ENCODE data around the gene PPP3R2. TPM values are rescaled to one million over a fixed set of nuclear protein-coding genes. Genes with fewer than 3 reads are reported as not detected.
"Not testable (repeated sequence)": the region's sequence is repeated elsewhere in the genome, so short reads cannot be mapped to it uniquely, and the experiment has no call there.

Gene PPP3R2
- total RNA-seq, 4 donors from 2014 or later = not detected

- Histone ChIP-seq H3K27ac (no peak overlapping the region), H3K27me3 (no peaks in the 10 kb centered on the region), H3K36me3 (no peaks in the 10 kb centered on the region), H3K9me3 (no peaks in the 10 kb centered on the region), H3K4me3 (no peak overlapping the region), H3K4me1 (no peaks in the 10 kb centered on the region)
- TF ChIP-seq POLR2A (IDR thresholded peaks at IDR 0.05) (no peak), POLR2AphosphoS5 (IDR thresholded peaks at IDR 0.05) (no peak), CTCF (IDR thresholded peaks at IDR 0.05) (no peak)
- no peak for DNase-seq (ENCODE audit: low spot score in 2 of 2)
Measured at GRCh38 chr9:101592788-101593187, 2.0 kb downstream of the PPP3R2 start.

GRCh38 chr9:101591787-101592446, 2.9 kb downstream of the PPP3R2 start:
- no peaks in the 10 kb centered on the region for H3K27me3 ChIP-seq
- no peaks in the 10 kb centered on the region for H3K9me3 ChIP-seq
- H3K4me1 ChIP-seq = no peaks in the 10 kb centered on the region
- TF ChIP-seq EP300 (IDR thresholded peaks at IDR 0.05) = no peak
- no peak for TF ChIP-seq CTCF (IDR thresholded peaks at IDR 0.05)
- TF ChIP-seq POLR2A (IDR thresholded peaks at IDR 0.05) = no peak
- TF ChIP-seq POLR2AphosphoS5 (IDR thresholded peaks at IDR 0.05) = no peak
- H3K27ac ChIP-seq = no peak overlapping the region
- H3K4me3 ChIP-seq = no peak overlapping the region
- no peak for DNase-seq (ENCODE audit: low spot score in 2 of 2)
- H3K36me3 ChIP-seq = no peaks in the 10 kb centered on the region

GRCh38 chr9:101590901-101591300, 3.9 kb downstream of the PPP3R2 start:
- Histone ChIP-seq H3K9me3 (no peaks in the 10 kb centered on the region), H3K4me1 (no peaks in the 10 kb centered on the region), H3K4me3 (no peak overlapping the region), H3K36me3 (no peaks in the 10 kb centered on the region), H3K27ac (no peak overlapping the region), H3K27me3 (no peaks in the 10 kb centered on the region)
- no peak for DNase-seq (ENCODE audit: low spot score in 2 of 2)
- TF ChIP-seq POLR2A (IDR thresholded peaks at IDR 0.05) (no peak), CTCF (IDR thresholded peaks at IDR 0.05) (no peak), POLR2AphosphoS5 (IDR thresholded peaks at IDR 0.05) (no peak), EP300 (IDR thresholded peaks at IDR 0.05) (no peak)
- 92% methylated on average over 3 of the region's 3 CpGs for WGBS

GRCh38 chr9:101590074-101590473, 4.7 kb downstream of the PPP3R2 start:
- not testable (repeated sequence) for H3K36me3 ChIP-seq; H3K27me3 ChIP-seq; DNase-seq (ENCODE audit: low spot score in 2 of 2); H3K9me3 ChIP-seq; H3K4me1 ChIP-seq; H3K4me3 ChIP-seq; H3K27ac ChIP-seq
- WGBS = 82% methylated on average over 6 of the region's 6 CpGs

- no peaks in the 10 kb centered on the region for H3K9me3 ChIP-seq
- no peak for TF ChIP-seq POLR2AphosphoS5 (IDR thresholded peaks at IDR 0.05)
- H3K36me3 ChIP-seq = no peaks in the 10 kb centered on the region
- no peaks in the 10 kb centered on the region for H3K27me3 ChIP-seq
- H3K4me3 ChIP-seq = no peak overlapping the region
- no peak for DNase-seq (ENCODE audit: low spot score in 2 of 2)
- no peaks in the 10 kb centered on the region for H3K4me1 ChIP-seq
- H3K27ac ChIP-seq = no peak overlapping the region
- 78% methylated on average over 4 of the region's 4 CpGs for WGBS
Measured at GRCh38 chr9:101587332-101588043, 7.3 kb downstream of the PPP3R2 start.

- no peaks in the 10 kb centered on the region for H3K9me3 ChIP-seq
- TF ChIP-seq POLR2AphosphoS5 (IDR thresholded peaks at IDR 0.05) = no peak
- WGBS = 93% methylated on average over 5 of the region's 5 CpGs
- no peak for DNase-seq (ENCODE audit: low spot score in 2 of 2)
- H3K4me1 ChIP-seq = no peaks in the 10 kb centered on the region
- H3K27me3 ChIP-seq = no peaks in the 10 kb centered on the region
- H3K27ac ChIP-seq = no peak overlapping the region
- H3K4me3 ChIP-seq = no peak overlapping the region
- H3K36me3 ChIP-seq = no peaks in the 10 kb centered on the region
Measured at GRCh38 chr9:101586651-101587050, 8.1 kb downstream of the PPP3R2 start.

GRCh38 chr9:101585740-101586139, 9.0 kb downstream of the PPP3R2 start:
- Histone ChIP-seq H3K4me1 (no peaks in the 10 kb centered on the region), H3K27ac (no peak overlapping the region), H3K4me3 (no peak overlapping the region), H3K9me3 (no peaks in the 10 kb centered on the region), H3K36me3 (no peaks in the 10 kb centered on the region), H3K27me3 (no peaks in the 10 kb centered on the region)
- TF ChIP-seq CTCF (IDR thresholded peaks at IDR 0.05) = no peak
- no peak for TF ChIP-seq POLR2AphosphoS5 (IDR thresholded peaks at IDR 0.05)
- TF ChIP-seq EP300 (IDR thresholded peaks at IDR 0.05) = no peak
- no peak for TF ChIP-seq POLR2A (IDR thresholded peaks at IDR 0.05)
- DNase-seq (ENCODE audit: low spot score in 2 of 2) = no peak
- WGBS = 68% methylated on average over 3 of the region's 3 CpGs
